Activated naive CD8-positive, alpha-beta T cell treated with anti-CD3 and anti-CD28 coated beads, Interleukin-2, amount 50 U/mL, for 16 hours (primary cell): Measurements from ENCODE around the gene MCTP1.

Experiments
- DNase-seq: peaks from one replicate; pipeline ENCODE4 v3.0.0-alpha.2; 2020; ENCODE audit warnings: low read depth, low spot score

MCTP1 gene

GRCh38 chr5:94705427-94705826, 579.5 kb downstream of the MCTP1 start:
- DNase-seq, result no peak

DNA sequence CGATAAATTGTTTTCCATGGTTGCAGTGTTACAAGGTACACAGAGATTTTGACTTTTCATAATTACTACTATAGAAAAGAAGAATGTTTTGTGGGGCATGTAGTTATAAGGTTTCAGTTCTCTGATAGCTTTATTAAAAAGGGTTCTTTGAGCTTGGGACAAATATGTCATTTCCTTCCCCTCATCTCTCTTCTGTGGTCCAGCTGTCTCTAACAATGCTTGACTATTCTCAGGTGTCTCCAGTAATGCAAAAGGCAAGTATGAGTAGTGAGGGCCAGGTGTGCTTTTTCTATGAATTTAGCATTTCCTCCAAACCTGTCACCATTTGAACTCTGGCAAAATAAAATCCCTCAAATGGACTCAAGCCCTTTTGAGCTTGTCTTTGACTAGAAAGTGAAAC, 582.2 kb downstream of the MCTP1 start:
- DNase-seq, result no peak

- DNase-seq, result no peak
Measured at GRCh38 chr5:94700592-94700991, 584.3 kb downstream of the MCTP1 start.

- no peak for DNase-seq
Measured at GRCh38 chr5:94699562-94699961, 585.3 kb downstream of the MCTP1 start.

- no peak for DNase-seq
Measured at GRCh38 chr5:94698197-94698596, 586.7 kb downstream of the MCTP1 start.

GRCh38 chr5:94694671-94695070, 590.2 kb downstream of the MCTP1 start:
- no peak for DNase-seq

DNA sequence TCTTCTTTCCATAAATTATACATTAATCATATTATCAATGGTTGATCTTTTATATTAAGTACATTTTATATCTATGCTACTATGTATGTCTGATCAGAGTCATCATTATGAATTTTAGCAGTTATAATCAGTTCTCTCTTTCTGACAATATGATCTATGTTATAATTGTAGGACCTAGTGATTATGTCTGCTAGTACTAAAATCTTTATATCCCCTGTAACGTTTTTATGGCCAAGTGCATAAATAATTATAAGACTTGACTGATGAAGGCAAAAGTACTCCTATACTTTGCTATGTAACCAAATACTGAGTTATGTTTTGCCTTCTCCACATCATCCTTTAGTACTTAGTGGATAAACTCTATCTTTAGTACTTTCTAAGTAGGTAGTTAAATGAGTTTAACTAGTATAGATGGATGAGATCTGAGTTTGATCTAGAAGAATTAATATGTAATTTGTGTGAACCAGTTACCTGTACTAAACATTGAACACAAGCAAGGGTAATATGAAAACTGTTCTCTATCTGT, 591.0 kb downstream of the MCTP1 start:
- DNase-seq, result no peak

DNA sequence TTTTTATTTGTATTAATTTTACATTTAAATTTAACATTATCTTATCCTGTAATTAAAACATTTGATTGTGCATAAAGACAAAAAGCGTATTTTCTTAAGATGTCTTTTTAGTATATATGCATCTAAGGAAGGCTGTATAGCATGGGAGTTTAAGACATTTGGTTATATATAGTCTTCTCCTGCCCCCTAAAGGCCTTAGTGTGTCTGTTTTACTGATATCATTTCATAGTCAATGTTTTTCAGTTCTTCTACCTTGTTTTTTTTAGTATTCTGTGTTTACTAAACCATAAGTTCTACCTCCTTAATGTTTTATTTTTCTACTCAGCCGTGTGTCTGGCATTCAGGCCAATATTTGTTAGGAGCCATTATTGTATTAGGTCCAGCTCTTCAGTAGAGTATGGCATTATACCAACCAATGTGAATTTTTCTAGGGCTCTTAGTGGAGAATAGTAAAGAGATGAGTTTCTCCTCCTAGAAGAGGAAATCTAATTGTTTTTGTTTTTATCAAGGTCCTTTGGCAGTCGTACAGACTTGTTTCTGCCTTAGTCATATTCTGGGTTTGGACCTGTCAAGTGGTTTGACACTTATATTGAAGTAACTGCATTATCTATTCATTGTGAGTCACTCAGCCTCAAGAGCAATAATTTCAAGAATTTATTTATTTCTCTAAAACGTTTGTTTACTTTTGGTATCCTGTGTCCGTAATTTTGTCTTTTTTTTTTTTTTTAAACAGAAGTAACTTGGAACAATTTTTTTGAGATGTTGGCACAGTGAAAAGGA, 591.7 kb downstream of the MCTP1 start:
- no peak for DNase-seq

GRCh38 chr5:94692581-94692980, 592.3 kb downstream of the MCTP1 start:
- no peak for DNase-seq

DNA sequence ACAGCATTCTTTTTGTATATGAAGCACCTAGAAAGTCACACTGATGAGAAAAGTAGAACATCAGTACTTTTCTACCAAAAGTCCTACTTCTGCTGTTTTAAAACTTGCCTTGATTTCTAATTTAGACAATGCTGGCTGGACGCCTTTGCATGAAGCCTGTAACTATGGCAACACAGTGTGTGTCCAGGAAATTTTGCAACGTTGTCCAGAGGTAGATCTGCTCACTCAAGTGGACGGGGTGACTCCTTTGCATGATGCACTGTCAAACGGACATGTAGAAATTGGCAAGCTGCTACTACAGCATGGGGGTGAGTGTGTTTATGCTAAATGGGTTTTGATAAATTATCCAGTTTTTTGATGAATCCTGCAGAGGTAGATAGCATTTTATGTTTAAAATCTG, 592.9 kb downstream of the MCTP1 start:
- no peak for DNase-seq

DNA sequence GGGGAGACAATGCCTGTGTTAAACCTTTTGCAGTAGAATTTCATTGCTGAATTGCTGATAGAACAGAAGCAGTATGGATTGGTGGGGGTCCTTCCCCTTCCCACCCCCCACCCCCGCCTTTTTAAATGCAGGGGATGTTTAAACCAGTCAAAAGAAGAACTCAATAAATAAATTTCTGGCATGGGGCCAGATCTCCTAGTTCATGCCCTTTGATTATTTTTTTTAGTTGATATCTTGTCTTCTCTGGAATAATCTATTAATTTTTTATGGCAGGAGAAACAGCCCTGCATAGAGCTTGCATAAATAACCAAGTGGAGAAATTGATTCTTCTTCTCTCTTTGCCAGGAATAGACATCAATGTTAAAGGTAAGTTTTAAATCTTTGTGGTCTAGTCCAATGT, 593.6 kb downstream of the MCTP1 start:
- no peak for DNase-seq

DNA sequence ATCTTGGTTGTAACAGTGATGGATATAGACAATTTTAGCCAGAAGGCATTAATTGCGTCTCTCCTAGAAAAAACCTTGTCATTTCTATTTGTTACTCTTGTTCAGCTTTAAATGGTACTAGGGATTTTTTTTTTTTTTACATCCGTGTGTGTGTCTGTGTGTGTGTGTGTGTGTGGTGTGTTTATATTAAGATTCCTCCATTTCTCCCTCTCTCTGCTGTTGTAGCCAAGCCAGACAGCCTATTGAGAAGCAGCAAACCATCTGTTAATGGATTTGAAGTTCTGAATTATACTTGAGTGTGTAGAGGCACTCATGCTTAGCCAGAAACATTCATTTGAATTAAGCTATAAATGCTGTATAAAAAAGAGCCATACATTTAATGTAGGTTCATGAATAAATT, 594.1 kb downstream of the MCTP1 start:
- DNase-seq, result no peak

DNA sequence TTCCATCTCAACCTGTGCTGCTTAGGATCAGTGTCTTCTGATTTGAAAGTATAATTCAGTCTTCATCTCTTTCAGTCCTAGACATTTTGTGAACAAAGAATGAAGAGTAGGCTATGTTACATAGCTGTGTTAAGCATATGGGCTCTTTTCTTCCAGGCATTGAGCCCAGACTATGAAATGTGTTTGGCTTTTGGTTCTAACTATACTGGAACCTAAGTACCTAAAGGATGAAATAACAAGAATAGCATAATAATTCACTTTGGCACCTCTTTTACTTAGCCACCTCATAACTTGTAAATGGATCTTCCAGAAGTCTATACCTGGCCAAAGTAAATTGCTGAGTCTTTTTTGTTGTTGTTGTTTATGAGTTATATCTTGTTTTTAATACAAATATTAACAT, 595.0 kb downstream of the MCTP1 start:
- no peak for DNase-seq

DNA sequence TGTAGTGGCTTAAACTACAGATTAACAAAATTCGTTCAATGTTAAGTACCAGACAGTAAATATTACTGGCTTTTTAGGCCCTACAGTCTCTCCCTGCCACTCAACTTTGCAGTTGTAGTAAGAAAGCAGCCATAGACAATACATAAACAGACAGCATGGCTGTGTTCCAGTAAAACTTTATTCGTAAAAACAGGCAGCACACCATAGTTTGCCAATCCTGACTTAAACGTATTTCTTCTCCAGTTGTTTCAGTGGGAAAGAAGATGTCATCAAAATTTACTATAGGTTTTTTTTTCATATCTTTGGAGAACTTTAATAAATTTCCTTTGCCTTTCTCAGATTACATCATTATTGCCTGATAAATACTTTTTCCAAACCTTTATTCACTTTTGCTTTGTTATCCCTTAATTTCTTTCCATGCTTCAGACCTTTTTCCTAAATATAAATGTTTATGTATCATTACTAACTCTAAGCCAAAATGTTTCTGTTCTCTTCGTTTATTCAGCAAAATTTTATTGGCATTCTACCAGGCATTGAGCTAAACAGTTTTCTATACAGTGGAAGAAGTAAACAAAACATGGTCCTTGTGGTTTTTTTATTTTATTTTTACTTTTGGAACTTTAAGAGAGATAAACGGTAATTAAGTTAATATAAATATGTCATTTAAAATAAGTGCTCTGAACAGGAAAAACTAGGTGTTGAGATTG, 601.9 kb downstream of the MCTP1 start:
- DNase-seq, result no peak

GRCh38 chr5:94675965-94676618, 608.8 kb downstream of the MCTP1 start:
- DNase-seq, result no peak

- no peak for DNase-seq
Measured at GRCh38 chr5:94674490-94675382, 610.2 kb downstream of the MCTP1 start.

DNA sequence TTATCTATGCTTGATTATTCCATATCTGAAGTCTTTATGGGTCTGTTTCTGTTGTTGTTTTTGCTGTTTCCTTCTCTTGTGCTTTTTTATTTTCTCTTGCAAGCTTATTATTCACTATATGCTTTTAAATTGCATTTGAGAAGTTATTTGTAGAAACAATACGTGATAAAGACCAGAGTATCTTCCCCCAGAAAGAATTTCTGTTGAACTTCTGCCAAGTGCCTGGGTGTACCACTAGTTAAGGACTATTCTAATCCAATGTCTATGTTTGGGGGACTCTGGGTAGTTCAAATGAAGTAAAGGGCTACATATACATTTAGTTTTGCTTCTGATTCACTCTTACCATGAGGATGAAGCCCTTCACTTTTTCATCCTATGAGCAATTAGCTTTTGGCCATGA, 612.1 kb downstream of the MCTP1 start:
- DNase-seq, result no peak

DNA sequence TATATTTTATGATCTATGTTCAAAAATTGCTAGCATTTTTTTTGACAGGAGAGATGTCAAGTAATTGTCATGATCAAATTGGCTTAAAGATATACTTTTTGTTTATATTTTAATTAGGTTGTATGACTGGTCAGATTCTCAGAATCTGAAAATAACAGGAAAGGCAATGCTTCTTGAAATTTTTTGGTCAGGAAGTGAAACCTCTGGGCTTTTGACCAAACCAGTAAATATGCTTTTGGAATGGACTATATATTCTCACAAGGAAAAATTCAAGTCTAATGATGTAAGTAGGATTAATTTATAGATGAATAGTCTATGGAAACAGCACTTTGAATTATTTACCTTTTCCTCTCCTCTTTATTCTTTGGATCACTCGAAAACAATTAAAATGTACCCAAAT, 614.2 kb downstream of the MCTP1 start:
- DNase-seq, result no peak

GRCh38 chr5:94667937-94668336, 617.0 kb downstream of the MCTP1 start:
- no peak for DNase-seq

- DNase-seq, result no peak
Measured at GRCh38 chr5:94661086-94661485, 623.8 kb downstream of the MCTP1 start.

DNA sequence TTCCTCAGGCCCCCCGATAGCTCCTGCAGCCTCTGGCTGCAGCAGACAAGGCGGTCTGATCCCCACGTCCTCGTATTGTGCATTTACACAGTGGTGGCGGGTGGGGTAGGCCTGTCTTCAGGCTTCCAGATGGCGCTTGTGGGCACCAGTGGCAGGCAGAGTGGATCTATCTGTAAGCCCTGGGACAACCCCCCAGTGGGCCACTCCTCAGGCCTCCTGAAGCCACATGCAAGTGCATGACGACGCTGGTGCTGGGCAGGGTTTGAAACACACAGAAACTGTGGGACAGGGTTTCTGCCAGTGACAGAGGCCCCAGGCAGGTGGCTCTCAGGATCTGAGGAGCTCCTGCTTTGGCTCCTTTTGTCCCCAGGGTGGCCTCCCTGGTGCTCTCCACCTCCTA, 624.4 kb downstream of the MCTP1 start:
- DNase-seq, result no peak

GRCh38 chr5:94658272-94658671, 626.6 kb downstream of the MCTP1 start:
- no peak for DNase-seq
